GM12874 (cell line): ENCODE data around the gene DGKI.

Experiments used
- CTCF ChIP-seq: IDR thresholded peaks from 2 replicates; pipeline ENCODE4 v1.5.1; 2011; ENCODE audit warnings: low read depth, mild to moderate bottlenecking, control low read depth, low read length, moderate library complexity; ENCODE audit not compliant: insufficient read depth

DGKI gene

DNA sequence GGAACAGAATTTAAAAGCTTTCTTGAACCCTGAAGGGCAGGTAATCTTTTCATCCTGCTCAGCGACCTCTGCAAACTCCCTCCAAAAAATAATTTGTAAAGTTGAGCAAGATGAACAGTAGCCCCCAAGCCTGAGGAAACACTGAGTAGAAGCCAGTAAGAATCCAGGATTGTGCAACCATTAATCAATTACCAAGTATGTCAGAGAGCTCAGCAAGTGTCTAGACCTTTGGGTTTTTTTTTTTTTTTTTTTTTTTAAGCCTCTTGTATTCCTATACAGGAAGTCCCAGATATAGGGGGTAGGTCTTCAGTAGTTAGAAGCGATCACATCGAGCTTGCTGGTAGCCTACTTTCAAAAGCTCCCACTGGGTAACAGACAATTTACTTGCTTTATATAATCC, 155.2 kb downstream of the DGKI start:
- TF ChIP-seq CTCF: no peak

DNA sequence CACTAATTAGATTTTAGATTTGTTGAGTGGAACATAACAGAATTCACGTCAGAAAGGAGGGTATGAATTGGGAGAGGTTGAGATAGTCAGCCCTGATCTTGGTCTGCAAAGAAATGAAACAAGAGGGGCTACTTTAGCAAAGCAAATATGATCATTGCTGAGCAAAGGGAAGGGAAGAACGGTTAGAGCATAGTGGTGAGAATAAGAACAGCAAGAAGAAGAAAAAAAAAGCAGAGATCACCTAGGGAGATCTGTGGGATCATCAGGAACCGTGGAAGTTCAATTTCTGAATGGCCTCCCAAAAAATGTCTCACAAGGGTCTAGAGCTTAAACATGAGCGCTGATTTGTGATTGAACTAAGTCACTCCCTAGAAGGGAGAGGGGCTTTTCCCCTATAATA, 156.1 kb downstream of the DGKI start:
- no peak for TF ChIP-seq CTCF

- no peak for TF ChIP-seq CTCF
Measured at GRCh38 chr7:137689761-137690160, 157.0 kb downstream of the DGKI start.

DNA sequence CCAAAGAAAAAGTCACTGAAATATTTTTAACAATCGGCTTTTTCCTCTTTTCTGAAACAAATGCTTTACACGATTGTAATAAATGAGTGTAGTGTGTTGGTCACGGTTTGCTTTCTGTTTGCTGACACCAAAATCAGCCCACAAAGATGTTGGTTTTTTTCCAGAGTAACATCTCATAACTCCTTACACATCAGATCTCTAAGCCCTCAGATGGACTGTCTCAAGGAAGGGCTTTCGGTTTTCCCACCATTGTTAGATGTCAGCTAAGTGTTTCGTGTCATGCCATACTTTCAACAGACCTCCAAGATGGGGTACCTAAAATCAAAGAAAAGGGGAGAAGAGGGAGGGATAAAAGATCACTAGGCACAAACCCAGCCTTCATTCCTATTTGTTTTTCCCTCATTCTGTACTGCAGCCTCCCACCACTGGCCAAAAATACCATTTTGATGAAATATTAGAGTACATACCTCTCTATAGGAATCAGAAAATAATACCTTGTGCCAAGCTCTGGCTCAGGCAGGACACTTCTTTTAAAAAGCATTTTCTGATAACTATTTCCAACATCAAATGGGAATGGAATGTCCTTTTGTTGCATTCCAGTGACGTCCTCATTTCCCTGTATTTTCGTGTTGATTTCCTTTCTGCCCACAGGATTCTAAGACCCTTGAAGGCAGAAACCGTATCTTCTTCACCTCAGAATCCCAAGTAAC, 159.1 kb downstream of the DGKI start:
- TF ChIP-seq CTCF: no peak

- no peak for TF ChIP-seq CTCF
Measured at GRCh38 chr7:137685433-137686164, 161.2 kb downstream of the DGKI start.

DNA sequence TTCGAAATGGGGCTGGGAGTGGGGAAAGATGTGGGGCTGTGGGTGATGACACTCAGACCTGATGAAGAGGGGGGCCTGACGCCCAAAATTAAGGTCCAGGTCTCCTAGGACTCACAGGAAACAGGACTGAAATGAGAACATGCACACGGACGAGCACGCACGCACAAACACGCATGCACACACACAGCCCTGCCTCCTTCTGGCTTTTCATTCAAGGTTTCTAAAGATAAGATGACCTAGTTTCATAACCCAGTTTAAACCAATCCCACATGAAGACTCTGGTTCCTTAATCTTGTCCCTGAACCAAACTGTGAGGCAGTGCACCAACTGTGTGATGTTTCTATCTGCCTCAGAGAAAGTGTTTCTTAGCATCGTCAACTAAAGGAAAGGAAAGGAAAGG, 162.0 kb downstream of the DGKI start:
- no peak for TF ChIP-seq CTCF

DNA sequence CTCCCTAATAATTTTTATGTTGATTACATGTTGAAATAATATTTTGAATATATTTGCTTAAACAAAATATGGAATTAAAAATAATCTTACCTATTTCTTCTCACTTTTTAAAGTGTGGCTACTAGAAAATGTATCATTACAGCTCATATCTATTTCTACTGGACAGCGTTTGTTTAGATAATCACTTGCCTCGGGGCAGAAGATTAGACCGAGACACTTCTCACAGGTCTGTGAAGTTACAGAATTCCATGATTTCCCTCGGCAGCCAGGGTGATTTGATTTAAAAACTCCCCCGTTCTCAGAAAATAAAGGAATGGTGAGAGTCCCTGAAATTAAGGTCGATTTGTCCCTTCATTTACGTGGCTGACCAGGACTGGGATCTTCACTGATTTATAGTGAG, 162.5 kb downstream of the DGKI start:
- no peak for TF ChIP-seq CTCF
